ENCODE data around the gene UPF1. TPM values are rescaled to one million over a fixed set of nuclear protein-coding genes. Genes with fewer than 3 reads are reported as not detected.
A peak's percentile ranks its signal among the peaks of the same experiment; 100 is the strongest.

The UPF1 gene
- polyA plus RNA-seq, 2 of the 4 experiments (the other 2 are of a cell fraction) = 19.2 to 28.6 TPM

DNA sequence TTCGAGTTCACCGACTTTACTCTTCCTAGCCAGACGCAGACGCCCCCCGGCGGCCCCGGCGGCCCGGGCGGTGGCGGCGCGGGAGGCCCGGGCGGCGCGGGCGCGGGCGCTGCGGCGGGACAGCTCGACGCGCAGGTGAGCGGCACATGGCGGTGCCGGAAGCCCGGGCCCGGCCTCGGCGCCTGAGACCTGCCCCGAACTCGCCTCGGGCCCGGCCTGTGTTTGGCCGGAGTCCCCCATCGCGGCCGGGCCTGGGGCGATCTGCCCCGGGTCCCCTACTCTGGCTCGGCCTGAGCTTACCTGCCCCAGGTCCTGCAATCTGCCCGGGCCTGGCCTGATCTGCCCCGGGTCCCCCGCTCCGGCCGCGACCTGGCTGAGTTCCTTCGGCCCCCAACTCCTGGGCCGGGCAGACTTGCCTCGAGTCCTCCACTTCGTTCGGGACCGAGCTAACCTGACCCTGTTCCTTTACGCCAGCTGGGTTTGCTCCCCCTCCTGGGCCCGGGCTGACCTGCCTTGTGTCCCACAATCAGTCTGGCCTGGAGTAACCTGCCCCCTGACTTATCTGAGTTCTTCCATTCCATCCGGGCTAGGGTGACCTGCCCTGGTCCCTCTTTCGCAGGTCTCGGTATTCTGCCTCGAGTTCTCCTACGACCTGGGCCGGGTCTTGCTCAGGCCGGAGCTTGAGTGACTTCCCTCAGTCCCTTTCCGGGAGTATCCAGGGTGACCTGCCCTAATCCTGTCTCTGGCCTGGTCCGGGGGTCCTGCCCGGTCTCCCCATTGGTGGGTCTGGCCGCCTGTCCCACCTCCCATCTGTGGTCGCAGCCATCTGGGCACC lies 764 bp downstream of the UPF1 start:
- H3K4me1 ChIP-seq = peaks cover 9% of the 10 kb centered on the region
- peak overlapping the region; percentile 98 for H3K4me2 ChIP-seq
- ChIA-PET CTCF (interaction anchor here (1.0 to 6.9 kb wide), 7 partner anchors 8 to 243 kb away, joined by 3 to 28 read pairs (median 4); partner anchors contain the start of gene REX1BD), POLR2A (interaction anchor here (1.2 to 1.6 kb wide), 3 partner anchors 8 to 87 kb away, joined by 3 to 5 read pairs (median 4); partner anchors contain the start of genes COPE and DDX49)
- H3K27ac ChIP-seq = peak overlapping the region; percentile 94 to 100
- FAIRE-seq (no peak), DNase-seq (ENCODE audit: low read depth in 1 of 2, low spot score in 1 of 2) (peak; percentile 25 to 32), ATAC-seq (peak; percentile 75 to 82)
- no peak for TF ChIP-seq ZFP36 (IDR thresholded peaks at IDR 0.05; ENCODE audit: borderline replicate concordance, partially characterized antibody)
- no peak for TF ChIP-seq ZNF302 (CRISPR knock-in tag; IDR thresholded peaks at IDR 0.05)
- no peak for TF ChIP-seq CBX2 (IDR thresholded peaks at IDR 0.05; ENCODE audit: borderline replicate concordance, low read depth)
- no peak for TF ChIP-seq ZSCAN20 (CRISPR knock-in tag; IDR thresholded peaks at IDR 0.05)
- no peak for TF ChIP-seq FOXS1 (CRISPR knock-in tag; IDR thresholded peaks at IDR 0.05)
- TF ChIP-seq, protein P1, sequence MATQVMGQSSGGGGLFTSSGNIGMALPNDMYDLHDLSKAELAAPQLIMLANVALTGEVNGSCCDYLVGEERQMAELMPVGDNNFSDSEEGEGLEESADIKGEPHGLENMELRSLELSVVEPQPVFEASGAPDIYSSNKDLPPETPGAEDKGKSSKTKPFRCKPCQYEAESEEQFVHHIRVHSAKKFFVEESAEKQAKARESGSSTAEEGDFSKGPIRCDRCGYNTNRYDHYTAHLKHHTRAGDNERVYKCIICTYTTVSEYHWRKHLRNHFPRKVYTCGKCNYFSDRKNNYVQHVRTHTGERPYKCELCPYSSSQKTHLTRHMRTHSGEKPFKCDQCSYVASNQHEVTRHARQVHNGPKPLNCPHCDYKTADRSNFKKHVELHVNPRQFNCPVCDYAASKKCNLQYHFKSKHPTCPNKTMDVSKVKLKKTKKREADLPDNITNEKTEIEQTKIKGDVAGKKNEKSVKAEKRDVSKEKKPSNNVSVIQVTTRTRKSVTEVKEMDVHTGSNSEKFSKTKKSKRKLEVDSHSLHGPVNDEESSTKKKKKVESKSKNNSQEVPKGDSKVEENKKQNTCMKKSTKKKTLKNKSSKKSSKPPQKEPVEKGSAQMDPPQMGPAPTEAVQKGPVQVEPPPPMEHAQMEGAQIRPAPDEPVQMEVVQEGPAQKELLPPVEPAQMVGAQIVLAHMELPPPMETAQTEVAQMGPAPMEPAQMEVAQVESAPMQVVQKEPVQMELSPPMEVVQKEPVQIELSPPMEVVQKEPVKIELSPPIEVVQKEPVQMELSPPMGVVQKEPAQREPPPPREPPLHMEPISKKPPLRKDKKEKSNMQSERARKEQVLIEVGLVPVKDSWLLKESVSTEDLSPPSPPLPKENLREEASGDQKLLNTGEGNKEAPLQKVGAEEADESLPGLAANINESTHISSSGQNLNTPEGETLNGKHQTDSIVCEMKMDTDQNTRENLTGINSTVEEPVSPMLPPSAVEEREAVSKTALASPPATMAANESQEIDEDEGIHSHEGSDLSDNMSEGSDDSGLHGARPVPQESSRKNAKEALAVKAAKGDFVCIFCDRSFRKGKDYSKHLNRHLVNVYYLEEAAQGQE (IDR thresholded peaks at IDR 0.05) = no peak
- TF ChIP-seq MAFK (IDR thresholded peaks at IDR 0.05; ENCODE audit: partially characterized antibody) = no peak
- TF ChIP-seq HEYL (CRISPR knock-in tag; IDR thresholded peaks at IDR 0.05) = no peak
- TF ChIP-seq, protein P2, sequence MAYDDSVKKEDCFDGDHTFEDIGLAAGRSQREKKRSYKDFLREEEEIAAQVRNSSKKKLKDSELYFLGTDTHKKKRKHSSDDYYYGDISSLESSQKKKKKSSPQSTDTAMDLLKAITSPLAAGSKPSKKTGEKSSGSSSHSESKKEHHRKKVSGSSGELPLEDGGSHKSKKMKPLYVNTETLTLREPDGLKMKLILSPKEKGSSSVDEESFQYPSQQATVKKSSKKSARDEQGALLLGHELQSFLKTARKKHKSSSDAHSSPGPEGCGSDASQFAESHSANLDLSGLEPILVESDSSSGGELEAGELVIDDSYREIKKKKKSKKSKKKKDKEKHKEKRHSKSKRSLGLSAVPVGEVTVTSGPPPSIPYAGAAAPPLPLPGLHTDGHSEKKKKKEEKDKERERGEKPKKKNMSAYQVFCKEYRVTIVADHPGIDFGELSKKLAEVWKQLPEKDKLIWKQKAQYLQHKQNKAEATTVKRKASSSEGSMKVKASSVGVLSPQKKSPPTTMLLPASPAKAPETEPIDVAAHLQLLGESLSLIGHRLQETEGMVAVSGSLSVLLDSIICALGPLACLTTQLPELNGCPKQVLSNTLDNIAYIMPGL (CRISPR knock-in tag; IDR thresholded peaks at IDR 0.05; ENCODE audit: borderline replicate concordance) = no peak
- TF ChIP-seq BHLHE40 (IDR thresholded peaks at IDR 0.05; ENCODE audit: low read depth, low read length) = no peak
- TF ChIP-seq TP53 (CRISPR knock-in tag; IDR thresholded peaks at IDR 0.05) = no peak
- no peak for TF ChIP-seq ESRRA (IDR thresholded peaks at IDR 0.05; ENCODE audit: borderline replicate concordance, low read length)
- no peak for TF ChIP-seq NPAS2 (CRISPR knock-in tag; IDR thresholded peaks at IDR 0.05; ENCODE audit: borderline replicate concordance)
- no peak for TF ChIP-seq NFE2L2 (conservative IDR thresholded peaks at IDR 0.05; ENCODE audit: low read length)
- TF ChIP-seq, protein P3, sequence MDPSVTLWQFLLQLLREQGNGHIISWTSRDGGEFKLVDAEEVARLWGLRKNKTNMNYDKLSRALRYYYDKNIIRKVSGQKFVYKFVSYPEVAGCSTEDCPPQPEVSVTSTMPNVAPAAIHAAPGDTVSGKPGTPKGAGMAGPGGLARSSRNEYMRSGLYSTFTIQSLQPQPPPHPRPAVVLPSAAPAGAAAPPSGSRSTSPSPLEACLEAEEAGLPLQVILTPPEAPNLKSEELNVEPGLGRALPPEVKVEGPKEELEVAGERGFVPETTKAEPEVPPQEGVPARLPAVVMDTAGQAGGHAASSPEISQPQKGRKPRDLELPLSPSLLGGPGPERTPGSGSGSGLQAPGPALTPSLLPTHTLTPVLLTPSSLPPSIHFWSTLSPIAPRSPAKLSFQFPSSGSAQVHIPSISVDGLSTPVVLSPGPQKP (IDR thresholded peaks at IDR 0.05; ENCODE audit: low read depth, low read length) = no peak
- TF ChIP-seq, protein P4, sequence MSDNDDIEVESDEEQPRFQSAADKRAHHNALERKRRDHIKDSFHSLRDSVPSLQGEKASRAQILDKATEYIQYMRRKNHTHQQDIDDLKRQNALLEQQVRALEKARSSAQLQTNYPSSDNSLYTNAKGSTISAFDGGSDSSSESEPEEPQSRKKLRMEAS (IDR thresholded peaks at IDR 0.05) = no peak
- H3K4me3 ChIP-seq = peak overlapping the region; percentile 89
- 4% methylated on average over 26 of the region's 69 CpGs for WGBS (ENCODE audit: missing lambda C conversion rate)
- H3K9me3 ChIP-seq = no peaks in the 10 kb centered on the region

DNA sequence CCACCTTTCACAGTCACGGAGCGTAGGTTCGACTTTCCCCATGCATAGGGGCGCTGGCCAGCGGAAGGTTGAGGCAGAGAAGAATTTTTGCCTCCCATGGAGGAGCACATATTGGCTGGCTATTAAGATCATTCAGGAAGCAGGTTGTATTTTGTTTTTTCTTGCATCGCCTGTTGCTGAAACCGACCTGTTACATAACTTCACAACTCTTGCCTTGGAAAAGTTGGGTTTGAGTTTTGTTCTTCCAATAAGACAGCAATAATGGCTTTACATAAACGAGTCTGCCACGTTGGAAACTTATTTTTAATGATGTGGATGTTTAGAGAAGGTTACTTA lies 1.4 kb downstream of the UPF1 start:
- 38% methylated on average over 9 of the region's 9 CpGs for WGBS (ENCODE audit: missing lambda C conversion rate)
- CTCF ChIA-PET = interaction anchor here (0.9 to 6.9 kb wide), 5 partner anchors 15 to 371 kb away, joined by 3 to 28 read pairs (median 4); partner anchors contain the start of gene REX1BD
- peak overlapping the region; percentile 89 for H3K4me3 ChIP-seq
- peaks cover 9% of the 10 kb centered on the region for H3K4me1 ChIP-seq
- H3K27ac ChIP-seq = peak overlapping the region; percentile 94 to 100
- TF ChIP-seq ZFP36 (IDR thresholded peaks at IDR 0.05; ENCODE audit: borderline replicate concordance, partially characterized antibody) = no peak
- no peak for TF ChIP-seq MAZ (IDR thresholded peaks at IDR 0.05; ENCODE audit: borderline replicate concordance, low read depth, low read length)
- no peak for TF ChIP-seq EHF (CRISPR knock-in tag; IDR thresholded peaks at IDR 0.05)
- TF ChIP-seq, protein P5, sequence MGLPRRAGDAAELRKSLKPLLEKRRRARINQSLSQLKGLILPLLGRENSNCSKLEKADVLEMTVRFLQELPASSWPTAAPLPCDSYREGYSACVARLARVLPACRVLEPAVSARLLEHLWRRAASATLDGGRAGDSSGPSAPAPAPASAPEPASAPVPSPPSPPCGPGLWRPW (IDR thresholded peaks at IDR 0.05) = no peak
- TF ChIP-seq CBX2 (IDR thresholded peaks at IDR 0.05; ENCODE audit: borderline replicate concordance, low read depth) = no peak
- TF ChIP-seq, protein P6, sequence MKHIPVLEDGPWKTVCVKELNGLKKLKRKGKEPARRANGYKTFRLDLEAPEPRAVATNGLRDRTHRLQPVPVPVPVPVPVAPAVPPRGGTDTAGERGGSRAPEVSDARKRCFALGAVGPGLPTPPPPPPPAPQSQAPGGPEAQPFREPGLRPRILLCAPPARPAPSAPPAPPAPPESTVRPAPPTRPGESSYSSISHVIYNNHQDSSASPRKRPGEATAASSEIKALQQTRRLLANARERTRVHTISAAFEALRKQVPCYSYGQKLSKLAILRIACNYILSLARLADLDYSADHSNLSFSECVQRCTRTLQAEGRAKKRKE (CRISPR knock-in tag; IDR thresholded peaks at IDR 0.05; ENCODE audit: low read depth) = no peak
- no peak for TF ChIP-seq POLR2AphosphoS2 (conservative IDR thresholded peaks at IDR 0.05; ENCODE audit: low read length)
- TF ChIP-seq, protein P3 (IDR thresholded peaks at IDR 0.05; ENCODE audit: low read depth, low read length) = no peak
- no peaks in the 10 kb centered on the region for H3K9me3 ChIP-seq
- no peak for DNase-seq (ENCODE audit: low read depth in 1 of 2, low spot score in 1 of 2)
- no peak for FAIRE-seq
- ATAC-seq = no peak; a peak in 1 of 6 replicates
- H3K4me2 ChIP-seq = peak overlapping the region; percentile 98
- POLR2A ChIA-PET = interaction anchor here (1.2 to 1.6 kb wide), 2 partner anchors 8 to 11 kb away, joined by 3 to 5 read pairs; no protein-coding TSS in a partner anchor

All from A549 (cell line).